NCI-H2107 treated with DMSO at 0.1 percent for 48 hours (cell line): ENCODE results near the gene PLCB1.

Experiments
- DNase-seq: peaks from one replicate; lab custom pipeline; 2025; ENCODE audit not compliant: unreplicated experiment; lab: John Stamatoyannopoulos, UW

The PLCB1 gene

DNA sequence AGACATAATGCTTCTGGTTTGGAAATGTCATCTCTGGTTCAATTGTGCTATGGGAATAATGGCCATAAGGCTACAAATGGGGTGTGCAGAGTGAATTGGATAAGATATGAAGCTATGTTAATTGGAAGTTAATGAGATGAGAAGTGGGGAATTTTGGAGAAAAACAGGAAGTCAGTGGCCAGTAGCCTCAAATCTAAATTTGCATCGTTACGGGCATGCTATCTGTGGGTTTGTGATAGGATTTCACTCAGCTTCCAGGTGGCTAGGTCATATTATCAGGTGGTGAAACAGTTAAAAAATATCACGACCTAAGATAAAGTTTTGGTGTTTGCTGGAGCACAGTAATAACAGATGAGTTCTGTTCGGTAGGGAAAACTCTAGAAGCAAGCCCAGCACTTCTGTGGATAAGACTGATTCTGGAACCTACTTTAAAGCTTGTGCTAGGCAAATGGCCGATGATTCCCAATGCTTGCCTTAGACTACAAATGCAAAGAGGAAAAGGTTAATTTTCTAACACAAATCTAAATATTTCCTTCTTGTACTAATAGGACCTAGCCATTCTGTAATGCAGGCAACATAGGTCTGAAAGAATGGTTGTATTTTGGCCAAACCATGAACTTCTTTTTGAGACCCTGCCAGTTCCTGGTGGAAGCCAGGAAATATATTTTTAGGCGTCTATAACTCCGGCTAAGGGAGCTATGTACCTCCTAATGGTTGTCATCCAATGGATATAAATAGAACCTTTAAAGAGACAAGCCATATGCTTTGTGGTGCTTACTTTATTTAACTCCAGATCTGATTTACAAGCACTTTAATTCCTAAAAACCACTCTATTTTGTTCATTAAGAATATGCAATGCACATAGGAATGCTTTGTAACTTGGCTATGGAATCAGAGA is 111.0 kb downstream of the PLCB1 start:
- DNase-seq: no peak

DNA sequence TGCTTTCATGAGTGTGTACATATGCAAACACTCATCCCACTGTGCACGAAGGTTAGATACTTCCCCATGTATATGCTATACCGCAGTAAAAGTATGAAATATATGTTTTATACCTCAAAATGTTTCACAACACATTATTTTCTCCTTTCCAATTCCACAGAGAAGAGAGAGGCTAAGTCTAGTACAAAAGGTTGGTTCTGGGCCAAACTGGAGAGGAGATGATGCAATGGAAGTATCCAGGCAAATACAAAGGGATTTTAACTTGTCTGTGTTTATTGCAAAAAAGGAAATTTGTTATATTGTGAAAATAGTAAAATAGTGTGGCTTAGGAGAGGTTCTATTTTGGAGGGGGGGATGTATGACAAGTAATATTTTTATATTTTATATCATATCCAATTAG is 112.6 kb downstream of the PLCB1 start:
- DNase-seq: no peak

DNA sequence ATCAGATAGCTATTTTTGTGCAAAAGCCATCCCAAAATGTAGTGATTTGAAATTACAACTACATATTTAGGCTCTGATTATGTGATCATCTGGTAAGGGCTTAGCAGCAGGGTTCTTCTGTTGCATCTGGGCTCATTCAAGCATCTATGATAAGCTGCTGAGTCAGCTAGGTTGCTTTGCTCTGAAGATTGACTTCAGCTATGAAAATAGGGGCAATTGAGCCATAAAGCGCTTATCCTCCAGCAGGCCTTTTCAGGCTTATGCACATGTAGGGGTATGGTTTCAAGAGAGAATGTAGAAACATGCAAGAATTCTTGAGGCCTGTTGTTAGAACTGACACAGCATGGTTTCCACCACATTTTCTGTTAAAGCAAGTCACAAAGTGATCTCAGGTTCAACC is 114.1 kb downstream of the PLCB1 start:
- DNase-seq: no peak

DNA sequence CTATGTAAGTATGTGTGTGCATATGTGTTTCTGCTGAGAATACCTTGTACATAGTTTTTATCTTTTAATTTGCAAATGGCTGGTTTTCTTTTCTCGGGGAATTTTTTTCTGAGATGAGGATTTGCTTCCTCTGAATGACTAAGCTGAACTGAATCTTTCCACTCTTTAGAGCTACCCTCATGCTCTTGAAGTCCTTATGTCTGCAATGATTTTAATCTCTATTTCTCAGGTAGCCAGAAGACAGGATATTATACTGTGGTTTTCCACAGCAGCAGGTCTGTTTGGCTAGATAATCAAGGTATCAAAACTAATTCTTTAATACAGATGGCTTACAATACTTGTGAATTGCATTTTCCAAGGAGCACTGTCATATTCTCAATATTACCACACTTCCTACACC is 114.7 kb downstream of the PLCB1 start:
- DNase-seq: no peak

DNA sequence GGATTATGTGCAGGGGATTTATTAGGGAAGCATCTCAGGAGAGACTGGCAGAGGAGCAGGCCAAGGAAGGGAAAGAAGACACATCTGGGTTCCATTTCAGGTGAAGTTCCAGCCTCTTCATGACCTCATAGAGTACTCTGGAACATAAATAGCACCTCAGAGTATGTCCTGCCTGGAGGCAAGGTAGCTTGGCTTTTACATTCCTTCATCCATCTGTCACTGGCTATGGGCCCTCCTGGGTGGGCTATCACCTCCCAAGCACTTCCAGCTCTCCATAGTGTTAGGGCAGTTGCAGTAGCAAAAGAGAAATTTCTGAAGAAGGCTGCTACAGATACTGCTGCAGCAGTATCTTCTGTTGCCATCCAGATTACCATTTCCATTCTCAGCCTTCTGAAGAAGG is 116.0 kb downstream of the PLCB1 start:
- DNase-seq: no peak

DNA sequence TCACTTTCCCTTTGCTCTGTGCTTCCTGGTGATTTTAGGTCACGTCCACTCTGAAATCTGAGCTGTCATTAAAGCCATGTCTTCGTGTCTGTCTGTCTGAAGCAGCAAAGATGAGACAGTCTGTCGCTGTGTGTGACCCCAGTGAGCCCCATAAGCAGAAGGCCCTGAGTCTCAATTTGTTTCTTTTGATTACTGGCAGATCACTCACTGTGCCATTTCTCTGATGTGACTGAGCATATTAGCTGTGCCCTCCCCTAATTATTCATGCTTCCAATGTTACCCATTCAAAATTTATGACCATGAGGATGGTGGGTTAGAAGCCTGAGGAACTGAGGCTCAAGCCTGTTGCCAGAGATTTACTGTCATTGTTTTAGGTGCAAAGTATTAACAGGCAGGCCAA is 117.6 kb downstream of the PLCB1 start:
- DNase-seq: no peak

DNA sequence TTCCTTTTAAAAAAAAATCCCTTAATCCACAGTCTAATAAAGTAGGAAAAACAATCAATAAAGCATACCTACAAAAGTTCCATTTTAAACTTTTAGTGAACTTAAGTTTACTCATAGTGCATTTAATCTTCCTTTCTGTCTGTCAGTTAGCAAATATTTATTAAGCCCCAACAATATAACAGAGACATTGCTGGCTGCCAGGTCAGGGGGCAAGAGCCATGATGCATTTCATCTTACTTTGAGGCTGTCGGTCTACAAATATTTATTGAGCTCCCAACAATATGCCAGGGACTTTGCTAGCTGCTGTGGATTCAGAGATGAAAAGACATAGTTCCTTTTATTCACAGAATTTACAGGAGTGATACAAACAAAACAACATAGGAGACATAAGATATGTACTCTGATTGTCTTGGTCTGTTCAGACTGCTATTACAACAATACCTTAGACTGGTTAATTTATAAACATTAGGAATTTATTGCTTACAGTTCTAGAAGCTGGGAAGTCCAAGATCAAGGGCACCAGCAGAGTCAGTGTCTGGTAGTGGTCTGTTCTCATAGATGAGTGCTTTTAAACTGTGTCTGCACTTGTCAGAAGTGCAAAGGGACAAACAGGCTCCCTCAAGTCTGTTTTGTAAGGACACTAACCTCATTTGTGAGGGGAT is 118.6 kb downstream of the PLCB1 start:
- no peak for DNase-seq

DNA sequence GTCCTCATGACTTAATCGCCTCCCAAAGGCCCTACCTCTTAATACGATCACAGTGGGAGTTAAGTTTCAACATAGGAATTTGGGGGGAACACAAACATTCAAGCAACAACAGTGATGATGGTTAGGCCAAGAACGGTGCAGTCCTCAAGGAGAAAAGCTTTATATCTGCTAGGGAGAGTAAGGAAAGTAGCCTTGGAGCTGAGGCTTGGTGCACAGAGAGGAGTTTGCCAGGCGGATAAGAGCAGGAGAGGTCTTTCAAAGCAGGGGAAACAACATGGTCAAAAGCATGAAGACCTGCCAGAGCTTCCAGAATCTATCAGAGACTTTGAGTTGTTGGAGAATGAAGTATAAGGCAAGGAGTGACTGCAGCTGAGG is 119.1 kb downstream of the PLCB1 start:
- DNase-seq: no peak

DNA sequence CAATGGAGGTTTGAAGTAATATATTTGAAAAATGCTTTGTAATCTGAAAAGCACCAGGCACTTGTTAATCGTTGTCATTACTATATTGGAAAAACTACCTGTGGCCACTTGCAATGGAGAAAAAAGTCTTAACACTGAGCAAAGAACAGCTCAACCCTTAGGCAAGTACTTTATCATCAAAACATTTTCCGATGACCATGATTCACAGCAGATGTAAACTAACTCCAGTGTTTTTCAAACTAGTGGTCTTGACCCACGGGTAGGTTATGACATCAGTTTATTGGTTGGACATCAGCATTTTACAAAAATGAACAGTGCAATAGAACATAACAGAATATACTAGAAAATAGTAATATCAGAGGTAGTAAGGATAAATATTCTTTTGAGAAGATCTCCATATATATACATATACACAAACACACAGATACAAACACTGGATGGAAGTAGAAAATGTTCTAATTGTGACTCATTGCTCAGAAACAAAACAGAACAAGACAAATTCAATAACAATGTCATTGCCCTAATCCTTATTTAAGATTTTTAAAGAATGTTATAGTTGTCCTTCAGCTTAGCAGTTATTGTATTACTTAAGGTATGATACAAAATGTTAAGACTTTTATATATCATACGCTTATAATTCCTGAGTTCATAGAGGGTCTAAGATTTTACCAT is 123.0 kb downstream of the PLCB1 start:
- no peak for DNase-seq

DNA sequence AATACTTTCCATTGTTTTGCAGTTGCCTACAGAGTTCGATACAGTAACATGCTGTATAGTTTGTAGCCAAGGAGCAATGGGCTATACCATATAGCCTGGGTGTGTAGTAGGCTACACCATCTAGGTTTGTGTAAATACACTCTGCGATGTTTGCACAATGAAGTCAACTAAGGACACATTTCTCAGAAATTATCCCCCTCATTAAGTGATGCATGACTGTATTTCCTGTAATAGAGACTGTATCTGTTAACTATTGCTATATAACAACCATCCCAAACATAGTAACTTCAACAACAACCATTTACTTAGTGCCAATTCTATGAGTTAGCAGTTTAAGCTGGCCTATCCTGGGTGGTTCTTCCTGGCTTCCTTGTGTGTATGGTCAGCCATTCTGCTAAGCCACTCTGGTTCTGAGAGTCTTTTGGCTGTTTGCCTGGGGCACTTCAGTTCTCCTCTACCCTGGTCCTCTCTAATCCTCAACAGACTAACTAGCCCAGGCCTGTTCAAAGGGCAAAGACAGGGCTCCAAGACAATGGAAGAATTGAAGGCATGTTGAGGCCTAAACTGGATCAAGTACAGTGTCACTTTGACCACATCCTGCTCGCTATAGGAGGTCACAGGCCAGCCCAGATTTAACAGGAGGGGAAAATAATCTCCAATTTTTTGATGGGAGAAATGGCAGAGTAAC is 124.0 kb downstream of the PLCB1 start:
- no peak for DNase-seq

DNA sequence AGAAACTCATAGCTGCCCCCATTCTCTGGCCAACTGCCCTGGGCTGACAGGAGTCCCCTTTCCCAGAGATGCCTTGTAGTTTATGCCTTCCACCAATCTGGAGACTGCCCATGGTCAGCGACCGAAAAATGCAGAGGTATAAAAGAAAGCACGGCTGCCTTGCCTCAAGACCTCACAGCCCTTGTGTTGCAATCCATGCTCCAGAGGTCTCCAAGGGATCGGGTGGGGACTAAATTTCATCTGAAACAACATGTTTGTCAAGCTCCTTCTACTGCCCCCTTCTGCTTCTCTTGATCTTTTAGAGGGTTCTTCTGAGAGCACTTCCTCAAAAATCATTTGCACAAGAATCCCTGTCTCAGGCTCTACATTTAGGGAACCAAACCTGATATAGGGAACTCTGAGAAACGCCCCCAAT is 128.8 kb downstream of the PLCB1 start:
- no peak for DNase-seq

DNA sequence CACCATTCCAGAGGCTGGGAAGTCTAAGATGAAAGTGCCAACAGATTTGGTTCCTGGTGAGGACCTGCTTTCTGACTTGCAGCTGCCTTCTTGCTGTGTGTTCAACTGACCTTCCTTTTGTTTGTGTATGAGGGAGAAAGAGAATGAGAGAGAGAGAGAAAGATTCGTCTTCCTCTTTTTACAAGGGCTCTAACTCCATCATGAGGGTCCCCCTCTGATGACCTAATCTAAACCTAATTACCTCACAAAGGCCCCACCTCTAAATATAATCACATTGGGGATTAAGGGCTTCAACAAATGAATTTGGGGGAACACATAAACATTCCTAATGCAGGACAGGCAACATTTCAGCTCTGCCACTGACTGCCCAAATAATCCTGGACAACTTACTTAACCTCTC is 130.7 kb downstream of the PLCB1 start:
- DNase-seq: no peak

DNA sequence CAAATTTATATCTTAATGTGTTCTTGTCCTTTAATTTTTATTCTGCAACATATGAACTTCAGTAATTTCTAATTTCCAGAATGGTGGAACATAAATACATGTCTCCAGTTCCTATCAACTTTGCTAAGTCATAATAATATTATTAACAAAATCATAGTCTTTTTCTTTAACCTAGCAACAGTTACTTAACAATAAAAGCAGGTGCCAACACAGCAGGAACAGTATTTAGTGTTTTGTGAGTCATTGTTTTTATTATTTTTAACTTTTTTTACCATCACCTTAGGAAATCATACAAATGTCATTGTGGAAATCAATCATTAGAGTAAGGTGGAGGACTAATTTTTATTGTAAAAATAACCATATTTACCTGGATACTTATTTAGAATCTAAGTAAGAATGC is 133.5 kb downstream of the PLCB1 start:
- no peak for DNase-seq

DNA sequence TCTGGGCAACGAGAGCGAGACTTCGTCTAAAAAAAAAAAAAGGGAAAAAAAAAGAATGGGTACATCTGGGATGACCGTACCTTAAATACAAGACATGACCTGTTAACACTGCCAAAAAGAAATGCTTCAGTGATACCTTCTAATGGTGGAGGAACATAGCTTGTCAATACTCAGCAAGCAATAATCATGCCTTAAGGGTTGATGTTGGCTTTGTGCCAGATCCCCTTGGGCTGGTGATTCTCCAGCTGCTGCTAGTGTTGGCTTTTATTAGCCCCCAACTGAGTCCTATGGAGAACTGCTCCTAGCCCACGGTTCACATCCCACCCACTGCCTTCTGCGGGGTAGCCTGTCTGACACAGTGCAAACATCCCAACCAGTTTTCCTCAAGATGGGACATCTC is 134.9 kb downstream of the PLCB1 start:
- DNase-seq: no peak

DNA sequence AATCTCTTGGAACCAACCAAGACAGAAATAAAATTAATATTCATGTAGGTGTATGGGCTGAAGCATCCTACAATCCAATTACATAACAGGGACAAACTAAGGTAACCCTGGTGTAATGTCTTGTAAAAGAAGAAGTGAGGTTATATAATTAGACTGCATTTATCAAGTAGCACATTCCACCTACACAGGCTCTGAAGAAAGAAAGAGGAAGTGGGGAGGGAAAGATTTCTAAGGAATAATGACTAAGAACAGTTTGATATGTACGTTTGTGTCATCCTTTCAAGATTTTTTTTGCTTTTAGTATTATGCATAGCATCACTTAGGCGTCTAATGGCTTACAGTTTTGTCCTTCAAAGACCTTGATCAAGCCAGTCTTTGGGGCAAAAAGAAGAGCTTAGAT is 139.7 kb downstream of the PLCB1 start:
- no peak for DNase-seq

DNA sequence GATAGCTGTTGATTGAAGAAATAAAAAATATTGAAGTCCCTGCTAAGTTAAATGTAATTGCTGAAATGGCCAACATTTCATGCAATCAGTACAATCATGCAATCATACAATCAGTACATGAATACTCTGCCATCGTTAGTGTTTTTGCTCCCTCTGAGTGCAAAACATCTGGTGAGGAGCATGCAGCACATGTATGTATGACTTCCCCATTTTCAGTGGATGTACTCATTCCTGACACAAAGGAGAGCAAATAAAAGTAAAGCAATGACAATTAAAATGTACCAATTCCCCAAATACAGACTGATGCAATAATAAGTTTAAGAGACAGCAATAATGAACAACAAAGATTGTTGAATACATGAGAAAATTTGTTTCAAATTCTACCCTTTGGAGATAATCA is 140.7 kb downstream of the PLCB1 start:
- DNase-seq: no peak

DNA sequence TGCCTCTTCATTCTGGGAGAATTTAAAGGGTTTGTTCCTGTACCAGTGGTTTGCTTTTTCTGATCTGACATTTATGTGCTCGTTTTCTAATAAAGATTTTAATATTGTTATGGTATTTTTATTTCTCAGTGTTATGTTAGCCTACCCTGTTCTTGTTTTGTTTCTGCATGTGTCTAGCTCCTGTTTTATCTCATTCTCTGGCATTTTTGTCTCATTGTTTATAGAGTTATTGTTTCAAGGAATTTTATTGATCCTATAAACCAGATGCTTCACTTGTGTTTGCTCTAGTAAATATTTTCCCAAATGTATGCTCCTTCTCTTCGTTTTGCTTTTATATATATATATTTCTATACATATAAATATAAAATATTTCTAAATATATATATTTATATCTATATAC is 152.8 kb downstream of the PLCB1 start:
- DNase-seq: no peak

DNA sequence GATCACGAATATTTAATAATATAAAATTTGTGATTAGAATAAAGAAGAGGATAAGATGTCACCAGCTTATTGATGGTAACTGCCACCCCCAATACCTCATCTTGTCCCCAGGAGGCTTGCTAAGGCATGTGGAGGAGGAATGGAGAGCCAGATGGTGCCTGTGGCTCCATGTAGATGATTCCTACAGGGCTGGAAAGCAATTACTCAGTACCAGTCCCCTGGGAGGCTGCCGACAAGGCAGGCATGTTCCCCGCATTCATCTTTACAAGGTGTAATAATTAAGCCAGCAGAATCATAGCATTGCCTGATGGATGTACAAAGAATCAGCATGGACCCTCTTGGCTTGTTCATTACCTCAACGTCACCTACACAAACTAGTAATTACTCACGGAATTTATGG is 155.3 kb downstream of the PLCB1 start:
- DNase-seq: peak; percentile 17

DNA sequence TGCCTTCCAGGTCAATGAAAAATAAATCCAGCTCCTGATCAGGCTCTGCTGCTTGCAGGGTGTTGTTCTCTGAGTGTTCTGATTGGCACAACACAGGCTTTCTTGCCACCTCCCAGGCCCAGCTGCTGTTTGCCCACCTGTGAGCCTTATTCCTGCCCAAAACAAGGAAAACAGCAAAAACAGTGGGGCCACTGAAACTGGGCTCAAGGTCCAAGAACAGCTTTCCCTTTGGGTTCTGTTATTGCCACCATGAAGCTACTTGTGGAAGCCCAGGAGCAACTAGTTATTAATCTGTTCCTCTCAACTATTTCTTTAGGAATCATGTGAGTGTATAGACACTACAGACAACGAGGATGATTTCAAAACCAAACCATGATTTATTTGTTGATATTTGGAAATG is 159.1 kb downstream of the PLCB1 start:
- DNase-seq: no peak

DNA sequence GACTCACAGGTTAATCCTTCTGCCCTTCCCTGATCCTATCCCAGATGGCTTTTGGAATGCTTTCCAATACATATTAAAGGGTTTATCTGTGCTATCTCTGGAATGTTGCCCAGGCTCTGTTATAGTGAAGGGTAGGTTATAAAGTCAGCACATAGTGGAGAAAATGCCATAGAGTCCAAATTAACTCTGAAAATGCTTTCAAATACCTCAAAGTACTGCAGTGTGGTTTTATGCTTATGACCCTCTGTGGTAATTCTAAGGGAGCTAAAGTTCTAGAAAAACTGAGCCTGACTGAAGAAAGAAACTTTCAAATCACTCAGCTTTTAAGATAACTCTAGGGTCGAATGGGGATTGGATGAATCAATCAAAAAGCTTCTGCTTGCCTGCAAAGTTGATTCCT is 159.8 kb downstream of the PLCB1 start:
- DNase-seq: no peak

DNA sequence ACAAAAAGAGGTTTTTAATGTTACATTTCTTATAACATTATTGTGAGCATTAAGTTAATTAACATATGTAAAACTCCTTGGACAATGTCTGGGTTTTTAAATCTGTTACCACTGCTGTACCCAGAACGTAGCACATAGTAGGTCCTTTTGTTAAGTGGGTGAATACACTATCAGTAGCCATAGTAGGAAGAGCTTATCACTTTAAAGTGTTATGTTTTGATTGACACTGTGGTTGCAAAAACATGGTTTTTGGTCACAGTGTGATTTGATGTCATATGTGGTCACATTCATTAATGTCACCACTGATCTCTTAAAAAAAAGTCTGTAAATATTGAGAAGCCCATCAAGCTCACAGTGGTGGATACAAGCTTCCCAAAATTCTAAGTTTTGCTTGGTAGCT is 160.7 kb downstream of the PLCB1 start:
- DNase-seq: no peak

DNA sequence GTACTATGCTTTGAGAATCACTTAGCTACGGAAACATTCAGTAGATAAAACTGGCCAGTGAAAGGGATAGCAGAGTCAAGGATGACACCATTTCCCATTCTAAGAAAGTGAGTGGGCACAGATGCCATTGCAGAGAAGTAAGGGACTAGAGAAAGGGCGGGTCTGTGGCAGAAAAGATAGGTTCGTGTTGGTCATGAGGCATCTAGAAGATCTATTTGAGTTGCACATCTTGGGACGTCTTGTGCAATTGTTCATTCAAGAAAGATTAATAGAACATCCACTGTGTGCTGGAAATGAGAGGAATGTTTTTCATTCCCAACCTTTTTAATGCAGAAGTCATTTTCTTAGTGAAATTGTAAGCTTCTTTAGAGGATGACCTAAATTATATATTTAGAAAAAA is 161.7 kb downstream of the PLCB1 start:
- no peak for DNase-seq
